ENCODE measurements around the gene MYOF.

GRCh38 chr10:93397020-93397419 lies 85.1 kb downstream of the MYOF start:
- TF ChIP-seq CTCF (IDR thresholded peaks at IDR 0.05) = no peak
- TF ChIP-seq RFX5 (IDR thresholded peaks at IDR 0.05; ENCODE audit: low read length) = no peak
- TF ChIP-seq EZH2phosphoT487 (IDR thresholded peaks at IDR 0.05; ENCODE audit: borderline replicate concordance, low read depth) = no peak
- no peak for TF ChIP-seq RAD21 (IDR thresholded peaks at IDR 0.05; ENCODE audit: low read length)
- no peak for TF ChIP-seq FOXJ3 (CRISPR knock-in tag; IDR thresholded peaks at IDR 0.05)
- TF ChIP-seq IRF3 (IDR thresholded peaks at IDR 0.05; ENCODE audit: low read depth, low read length) = no peak

All from SK-N-SH (cell line).